Type B pancreatic cell (in vitro differentiated cells): Measurements from ENCODE around the gene TRHDE. TPM values are rescaled to one million over a fixed set of nuclear protein-coding genes. Genes with fewer than 3 reads are reported as not detected.

Experiments used
- DNase-seq: peaks from one replicate; pipeline ENCODE4 v3.0.0; 2021; ENCODE audit warnings: mixed read lengths; ENCODE audit not compliant: unreplicated experiment; ENCODE audit errors: extremely low spot score
- H3K27ac Mint-ChIP-seq: 2 replicates; pipeline ENCODE4 v1.8.0; 2021; ENCODE audit warnings: mild to moderate bottlenecking, mixed read lengths
- H3K27me3 Mint-ChIP-seq: 2 replicates; pipeline ENCODE4 v1.8.0; 2021; ENCODE audit warnings: mixed read lengths
- H3K36me3 Mint-ChIP-seq: 2 replicates; pipeline ENCODE4 v1.8.0; 2021; ENCODE audit warnings: mixed read lengths
- H3K4me1 Mint-ChIP-seq: one replicate; pipeline ENCODE4 v1.8.0; 2021; ENCODE audit warnings: mixed read lengths; ENCODE audit not compliant: unreplicated experiment
- H3K4me3 Mint-ChIP-seq: 2 replicates; pipeline ENCODE4 v1.8.0; 2021; ENCODE audit warnings: mild to moderate bottlenecking, mixed read lengths
- H3K9me3 Mint-ChIP-seq: 2 replicates; pipeline ENCODE4 v1.8.0; 2021; ENCODE audit warnings: mixed read lengths
- CTCF ChIP-seq: fragments of 200-600 bp; sonication (generic); conservative IDR thresholded peaks from 2 replicates; pipeline ENCODE4 v1.5.0; 2021; ENCODE audit warnings: antibody characterized with exemption, mild to moderate bottlenecking
- total RNA-seq: library from RNA; stranded (reverse); gene quantifications from 2 replicates; pipeline ENCODE4 v1.2.1, GENCODE V29; 2021; ENCODE audit warnings: low replicate concordance

The TRHDE gene
- total RNA-seq, 1 donor from 2014 or later = 3.2 TPM

- Mint-ChIP-seq H3K36me3 (no peaks in the 10 kb centered on the region), H3K27me3 (peaks cover 4% of the 10 kb centered on the region), H3K27ac (no peak overlapping the region), H3K9me3 (no peaks in the 10 kb centered on the region), H3K4me1 (peaks cover 11% of the 10 kb centered on the region), H3K4me3 (no peak overlapping the region)
- no peak for TF ChIP-seq CTCF
- DNase-seq = no peak
Observed at GRCh38 chr12:72610342-72610741, 338.2 kb downstream of the TRHDE start.

GRCh38 chr12:72610854-72611358 lies 338.7 kb downstream of the TRHDE start:
- no peak for TF ChIP-seq CTCF
- no peak for DNase-seq
- no peak overlapping the region for H3K4me3 Mint-ChIP-seq
- no peak overlapping the region for H3K27ac Mint-ChIP-seq
- H3K27me3 Mint-ChIP-seq = peaks cover 4% of the 10 kb centered on the region
- peaks cover 11% of the 10 kb centered on the region for H3K4me1 Mint-ChIP-seq
- H3K36me3 Mint-ChIP-seq = no peaks in the 10 kb centered on the region
- H3K9me3 Mint-ChIP-seq = no peaks in the 10 kb centered on the region

- no peak for TF ChIP-seq CTCF
- Mint-ChIP-seq H3K27ac (no peak overlapping the region), H3K4me3 (no peak overlapping the region), H3K4me1 (peaks cover 11% of the 10 kb centered on the region), H3K36me3 (no peaks in the 10 kb centered on the region), H3K27me3 (peaks cover 4% of the 10 kb centered on the region), H3K9me3 (no peaks in the 10 kb centered on the region)
- DNase-seq = no peak
Observed at GRCh38 chr12:72612171-72612570, 340.0 kb downstream of the TRHDE start.

GRCh38 chr12:72618764-72619163 lies 346.6 kb downstream of the TRHDE start:
- Mint-ChIP-seq H3K36me3 (no peaks in the 10 kb centered on the region), H3K27ac (no peak overlapping the region), H3K4me1 (no peaks in the 10 kb centered on the region), H3K4me3 (no peak overlapping the region), H3K27me3 (no peaks in the 10 kb centered on the region), H3K9me3 (no peaks in the 10 kb centered on the region)
- DNase-seq = no peak
- no peak for TF ChIP-seq CTCF

- H3K27ac Mint-ChIP-seq = no peak overlapping the region
- DNase-seq = no peak
- H3K4me3 Mint-ChIP-seq = no peak overlapping the region
Observed at GRCh38 chr12:72622556-72622955, 350.4 kb downstream of the TRHDE start.

More at GRCh38 chr12:72622556-72622955, 350.4 kb downstream of the TRHDE start:
- Mint-ChIP-seq H3K9me3 (no peaks in the 10 kb centered on the region), H3K36me3 (no peaks in the 10 kb centered on the region), H3K4me1 (no peaks in the 10 kb centered on the region), H3K27me3 (no peaks in the 10 kb centered on the region)
- TF ChIP-seq CTCF = no peak
